Choroid plexus epithelial cell (primary cell): Measurements from ENCODE around the gene PADI2.

ENCODE experiments used
- DNase-seq: peaks from one replicate; pipeline ENCODE4 v3.0.0-alpha.2; 2010; ENCODE audit warnings: low read depth
- H3K4me3 ChIP-seq: 2 replicates; pipeline ENCODE4 v1.5.1; 2011; ENCODE audit warnings: low read depth, mild to moderate bottlenecking, control low read depth, low read length, moderate library complexity
- TF ChIP-seq, protein P1 (sequence below): conservative IDR thresholded peaks from 2 replicates; pipeline ENCODE4 v1.5.1; 2011; ENCODE audit warnings: low read depth, mild to moderate bottlenecking, control low read depth, inconsistent platforms, low read length, moderate library complexity

PADI2 gene

DNA sequence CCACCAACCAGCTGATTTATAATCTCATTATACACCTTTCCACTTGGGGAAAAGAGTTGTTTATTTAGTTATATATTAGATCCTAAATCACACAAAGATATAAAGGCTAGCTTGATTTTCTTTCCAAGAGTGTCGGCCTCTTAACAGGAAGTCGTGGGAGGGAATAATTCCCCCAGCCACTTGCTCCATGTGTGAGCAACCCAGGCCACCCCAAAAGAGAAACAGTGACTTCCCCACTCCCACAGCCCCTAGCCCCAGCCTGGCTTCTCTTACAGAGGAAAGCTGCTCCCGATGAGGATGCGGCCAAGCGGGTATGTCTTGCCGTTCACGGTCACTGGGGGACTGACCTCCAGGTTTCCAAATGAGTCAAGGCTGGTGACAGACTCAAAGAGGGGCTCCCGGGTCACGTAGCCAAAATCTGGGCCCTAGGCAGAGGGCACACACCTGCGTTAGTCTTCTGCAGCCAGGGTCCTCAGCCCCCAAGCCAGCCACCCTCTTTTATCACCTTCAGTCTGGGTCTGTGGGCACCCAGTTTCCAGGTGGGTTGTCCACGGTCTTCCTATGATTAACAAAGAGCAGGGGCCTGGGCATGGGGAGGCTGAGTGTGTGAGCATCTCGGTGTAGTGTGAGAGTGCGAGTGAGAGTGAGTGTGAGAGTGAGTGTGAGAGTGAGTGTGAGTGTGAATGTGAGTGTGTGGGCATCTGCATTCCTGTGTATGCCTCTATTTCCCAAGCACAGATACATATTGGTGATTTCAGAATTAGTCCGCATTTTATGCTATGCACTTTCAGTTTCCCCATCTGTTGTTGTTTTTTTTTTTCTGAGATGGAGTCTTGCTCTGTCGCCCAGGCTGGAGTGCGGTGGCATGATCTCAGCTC is 40.0 kb downstream of the PADI2 start:
- TF ChIP-seq, protein P1, sequence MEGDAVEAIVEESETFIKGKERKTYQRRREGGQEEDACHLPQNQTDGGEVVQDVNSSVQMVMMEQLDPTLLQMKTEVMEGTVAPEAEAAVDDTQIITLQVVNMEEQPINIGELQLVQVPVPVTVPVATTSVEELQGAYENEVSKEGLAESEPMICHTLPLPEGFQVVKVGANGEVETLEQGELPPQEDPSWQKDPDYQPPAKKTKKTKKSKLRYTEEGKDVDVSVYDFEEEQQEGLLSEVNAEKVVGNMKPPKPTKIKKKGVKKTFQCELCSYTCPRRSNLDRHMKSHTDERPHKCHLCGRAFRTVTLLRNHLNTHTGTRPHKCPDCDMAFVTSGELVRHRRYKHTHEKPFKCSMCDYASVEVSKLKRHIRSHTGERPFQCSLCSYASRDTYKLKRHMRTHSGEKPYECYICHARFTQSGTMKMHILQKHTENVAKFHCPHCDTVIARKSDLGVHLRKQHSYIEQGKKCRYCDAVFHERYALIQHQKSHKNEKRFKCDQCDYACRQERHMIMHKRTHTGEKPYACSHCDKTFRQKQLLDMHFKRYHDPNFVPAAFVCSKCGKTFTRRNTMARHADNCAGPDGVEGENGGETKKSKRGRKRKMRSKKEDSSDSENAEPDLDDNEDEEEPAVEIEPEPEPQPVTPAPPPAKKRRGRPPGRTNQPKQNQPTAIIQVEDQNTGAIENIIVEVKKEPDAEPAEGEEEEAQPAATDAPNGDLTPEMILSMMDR = no peak
- no peak for DNase-seq
- H3K4me3 ChIP-seq = no peak overlapping the region

DNA sequence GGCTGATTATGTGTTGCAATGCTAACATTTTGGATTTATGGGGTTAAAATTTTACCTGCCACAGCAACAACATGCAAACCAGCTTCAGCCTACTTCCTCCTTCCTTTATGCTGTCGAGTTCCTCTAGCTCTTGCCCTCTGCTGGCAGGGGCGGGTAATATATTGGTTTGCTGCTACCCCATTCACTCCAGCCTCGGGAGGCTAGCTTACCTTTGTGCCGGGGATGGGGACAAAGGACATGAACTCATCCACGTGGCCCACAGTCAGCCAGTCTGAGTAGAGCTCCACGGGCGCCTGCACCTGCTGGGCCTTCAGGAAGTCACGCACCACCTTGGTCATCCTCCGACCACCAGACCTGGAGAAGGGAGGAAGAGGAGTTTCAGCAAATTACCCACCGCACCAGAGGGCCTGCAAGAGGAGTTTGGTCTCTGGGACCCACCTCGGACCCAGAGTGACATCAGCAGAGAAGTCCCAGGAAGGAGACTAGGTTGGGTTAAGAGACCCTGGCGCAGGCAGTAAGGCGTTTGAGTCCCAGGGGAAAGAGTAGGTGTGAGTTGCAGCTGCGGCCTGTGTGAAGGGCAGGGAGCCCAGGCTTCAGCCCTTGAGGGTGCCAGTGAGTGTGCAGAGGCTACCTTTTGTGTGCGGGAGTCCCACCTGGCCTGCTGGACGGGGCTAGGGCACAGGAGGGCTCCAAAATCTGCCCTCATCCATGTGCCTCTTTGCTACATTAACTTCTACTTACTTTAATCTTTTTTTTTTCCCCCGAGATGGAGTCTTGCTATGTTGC is 43.6 kb downstream of the PADI2 start:
- H3K4me3 ChIP-seq = no peak overlapping the region
- TF ChIP-seq, protein P1 = peak; percentile 61
- DNase-seq = peak; percentile 32

DNA sequence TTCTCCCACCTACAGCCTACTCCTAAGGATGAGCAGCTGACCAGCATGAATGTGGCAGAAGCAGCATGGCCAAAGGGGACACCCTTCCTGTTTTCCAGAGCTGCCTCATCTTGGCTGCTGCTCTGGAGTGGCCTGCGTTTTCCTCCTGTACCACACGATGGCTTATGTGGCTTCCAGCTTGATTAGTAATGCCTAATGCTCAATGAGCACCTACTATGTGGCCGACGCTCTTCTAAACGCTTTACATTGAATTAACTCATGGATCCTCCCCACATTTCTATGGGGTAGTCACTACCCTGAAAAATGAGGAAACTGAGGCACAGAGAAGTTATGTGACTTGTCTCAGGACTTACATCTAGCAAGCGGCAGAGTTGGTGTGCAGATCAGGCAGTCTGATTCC is 47.5 kb downstream of the PADI2 start:
- no peak for DNase-seq
- TF ChIP-seq, protein P1 = no peak
- H3K4me3 ChIP-seq = no peak overlapping the region

DNA sequence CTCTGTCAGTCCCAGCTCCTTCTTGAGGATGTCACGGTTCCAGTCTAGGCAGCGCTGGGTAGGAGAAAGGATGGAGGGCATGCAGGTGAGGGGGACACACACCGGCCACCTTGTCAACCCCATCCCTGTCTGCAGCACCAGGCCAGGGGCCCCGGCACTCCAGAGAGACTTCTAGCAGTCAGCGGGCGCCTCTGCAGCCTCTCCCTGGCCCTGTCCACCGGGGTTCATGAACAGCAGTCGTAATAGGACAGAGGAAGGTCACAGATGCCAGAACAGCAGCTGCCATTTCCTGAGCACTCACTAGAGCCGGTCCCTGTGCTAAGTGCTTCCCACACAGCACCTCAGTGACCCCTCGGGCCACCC is 49.1 kb downstream of the PADI2 start:
- DNase-seq = no peak
- no peak overlapping the region for H3K4me3 ChIP-seq
- TF ChIP-seq, protein P1 = no peak

DNA sequence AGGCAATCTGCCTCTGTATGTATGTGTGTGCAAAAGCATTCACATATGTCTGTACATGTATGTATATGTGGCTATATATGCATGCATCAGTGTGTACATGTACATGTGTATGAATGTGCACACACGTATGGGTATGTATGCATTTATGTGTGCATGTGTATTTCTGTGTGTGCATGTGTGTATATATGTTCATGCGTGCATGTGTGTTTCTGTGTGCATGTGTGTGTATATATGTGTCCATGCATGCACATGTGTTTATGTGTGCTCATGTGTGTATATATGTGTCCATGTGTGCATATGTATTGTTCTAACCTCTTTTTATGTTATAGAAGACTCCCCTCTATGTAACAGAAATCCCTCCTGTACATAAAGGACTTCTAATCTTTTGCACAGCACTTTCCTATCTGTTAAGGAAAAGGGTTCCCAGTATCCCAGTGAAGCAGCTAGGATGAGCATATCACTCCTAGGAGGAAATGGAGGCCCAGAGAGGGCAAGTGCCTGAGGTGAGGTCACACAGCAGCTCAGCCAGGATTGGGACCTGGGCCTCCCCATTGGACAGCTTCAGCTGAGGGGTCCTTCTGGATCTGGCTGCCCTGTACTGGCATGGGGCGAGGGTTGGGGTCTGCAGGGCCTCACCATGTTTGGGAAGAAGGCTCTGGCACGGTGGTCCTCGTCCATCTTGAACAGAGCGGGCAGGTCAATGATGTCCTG is 49.6 kb downstream of the PADI2 start:
- no peak overlapping the region for H3K4me3 ChIP-seq
- DNase-seq = no peak
- TF ChIP-seq, protein P1 = no peak

DNA sequence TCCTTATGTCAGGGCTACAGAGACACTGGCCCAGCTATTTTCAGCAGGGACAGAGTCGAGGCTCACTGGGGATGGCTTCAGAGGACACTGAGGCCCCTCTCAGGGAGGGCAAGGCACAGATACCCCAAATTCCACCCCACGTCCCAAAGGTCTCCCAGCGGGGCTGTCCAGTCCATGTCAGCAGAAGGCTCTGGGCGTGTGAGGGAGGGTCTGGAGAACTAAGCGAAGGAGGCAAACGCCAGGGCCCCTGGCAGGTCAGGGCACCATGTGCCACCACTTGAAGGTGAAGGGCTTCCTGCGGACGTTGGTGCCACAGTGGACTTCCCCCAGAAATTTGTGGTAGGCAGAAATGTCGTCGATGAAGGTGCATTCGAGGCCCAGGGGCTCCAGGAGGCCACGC is 50.5 kb downstream of the PADI2 start:
- no peak for DNase-seq
- TF ChIP-seq, protein P1 = no peak

More for the DNA sequence above, 50.5 kb downstream of the PADI2 start:
- H3K4me3 ChIP-seq = no peak overlapping the region
